Midbrain (tissue), 1 donor: ENCODE results near the gene FAM171A2.

Experiments
- DNase-seq: peaks from one replicate; lab custom pipeline; 2025; lab: John Stamatoyannopoulos, UW

Gene FAM171A2

DNA sequence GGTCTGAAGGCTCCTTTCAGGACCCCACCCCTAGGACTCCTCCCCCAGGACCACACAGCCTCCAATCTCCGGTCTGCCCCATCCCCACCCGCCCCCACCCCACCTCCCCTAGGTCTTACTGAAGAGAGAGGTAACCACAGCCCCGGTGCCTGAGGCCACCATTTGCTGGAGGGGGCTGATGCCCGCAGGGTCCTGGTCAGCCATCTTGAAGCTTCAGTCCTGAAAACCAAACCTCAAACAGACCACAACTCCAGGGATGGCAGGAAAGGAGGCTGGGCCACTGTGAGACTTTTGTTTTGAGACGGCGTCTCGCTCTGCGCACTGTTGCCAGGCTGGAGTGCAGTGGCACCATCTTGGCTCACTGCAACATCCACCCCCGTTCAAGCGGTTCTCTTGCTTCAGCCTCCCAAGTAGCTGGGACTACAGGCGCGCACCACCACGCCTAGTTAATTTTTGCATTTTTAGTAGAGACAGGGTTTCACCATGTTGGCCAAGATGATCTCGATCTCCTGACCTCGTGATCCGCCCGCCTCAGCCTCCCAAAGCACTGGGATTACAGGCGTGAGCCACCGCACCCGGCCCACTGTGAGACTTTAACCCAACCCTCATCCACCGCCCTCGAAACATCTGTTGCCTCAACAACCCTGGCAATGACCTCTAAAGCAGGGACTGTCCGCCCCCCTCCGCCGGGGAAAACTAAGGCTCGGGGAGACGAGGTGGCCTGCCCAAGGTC, 40.1 kb downstream of the FAM171A2 start:
- DNase-seq: no peak

DNA sequence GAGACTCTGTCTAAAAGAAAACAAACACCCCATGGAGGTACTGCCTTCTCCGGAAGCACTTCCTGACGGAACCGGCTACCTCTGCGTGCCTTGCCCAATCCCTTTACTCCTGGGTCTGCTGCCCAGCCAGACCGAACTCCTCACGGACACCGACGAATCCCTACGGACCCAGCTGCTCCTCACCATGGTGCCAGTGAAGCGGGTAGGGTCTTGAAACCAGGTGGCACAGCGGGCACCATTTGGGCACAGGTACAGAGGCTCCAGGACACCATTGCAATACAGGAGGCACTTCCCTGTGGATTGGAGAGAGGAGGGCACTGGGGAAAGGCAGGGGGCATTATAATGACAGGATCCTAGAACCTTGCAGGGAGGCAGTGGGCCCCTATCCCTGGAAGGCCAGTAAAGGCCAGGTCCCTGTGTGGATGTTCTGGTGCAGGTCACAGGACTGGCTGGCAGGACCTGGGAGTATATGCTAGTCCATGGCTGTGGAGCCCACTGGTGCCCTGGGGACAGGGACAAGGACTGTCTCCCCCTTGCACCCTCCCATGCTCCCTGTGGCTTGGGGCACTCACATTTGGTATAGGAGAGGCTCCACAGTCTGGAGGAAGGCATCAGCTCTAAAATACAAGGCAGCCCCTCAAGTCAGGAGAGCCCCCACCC, 41.3 kb downstream of the FAM171A2 start:
- no peak for DNase-seq

DNA sequence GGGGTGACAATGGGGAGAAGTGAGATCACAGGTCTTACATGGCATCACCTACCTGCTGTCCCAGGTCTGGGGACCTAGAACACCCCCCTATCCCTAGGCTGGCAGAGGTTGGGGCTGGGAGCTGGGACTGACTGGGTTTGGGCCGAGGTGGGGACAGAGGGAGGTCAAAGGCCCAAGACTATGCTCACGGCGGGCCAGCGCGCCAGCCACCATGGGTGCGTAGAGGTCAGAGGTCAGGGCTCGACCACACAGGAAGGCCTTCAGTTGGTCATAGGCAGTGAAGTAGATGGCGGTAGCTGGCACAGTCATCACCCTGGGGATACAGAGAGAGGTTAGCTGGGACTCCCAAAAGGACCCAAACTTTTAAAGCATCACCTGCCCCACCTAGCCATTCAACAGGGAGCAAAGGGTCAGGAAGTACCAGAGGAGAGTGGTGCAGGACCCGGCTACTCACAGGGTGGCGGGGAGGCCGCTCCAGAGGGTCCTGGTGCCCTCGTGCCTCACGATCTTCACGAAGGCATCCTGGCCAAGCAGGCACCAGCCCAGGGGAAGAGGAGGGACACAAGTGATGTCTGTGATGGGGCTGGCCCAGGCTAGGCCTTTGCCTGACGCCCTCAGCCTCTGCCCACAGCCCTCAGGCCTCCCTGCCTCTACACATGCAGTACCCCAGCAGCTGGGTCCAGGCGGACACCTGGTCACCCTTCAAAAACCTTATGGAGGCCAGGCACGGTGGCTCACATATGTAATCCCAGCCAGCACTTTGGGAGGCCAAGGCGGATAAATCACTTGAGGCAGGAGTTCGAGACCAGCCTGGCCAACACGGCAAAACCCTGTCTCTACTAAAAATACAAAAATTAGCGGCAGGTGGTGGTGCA, 42.2 kb downstream of the FAM171A2 start:
- no peak for DNase-seq

DNA sequence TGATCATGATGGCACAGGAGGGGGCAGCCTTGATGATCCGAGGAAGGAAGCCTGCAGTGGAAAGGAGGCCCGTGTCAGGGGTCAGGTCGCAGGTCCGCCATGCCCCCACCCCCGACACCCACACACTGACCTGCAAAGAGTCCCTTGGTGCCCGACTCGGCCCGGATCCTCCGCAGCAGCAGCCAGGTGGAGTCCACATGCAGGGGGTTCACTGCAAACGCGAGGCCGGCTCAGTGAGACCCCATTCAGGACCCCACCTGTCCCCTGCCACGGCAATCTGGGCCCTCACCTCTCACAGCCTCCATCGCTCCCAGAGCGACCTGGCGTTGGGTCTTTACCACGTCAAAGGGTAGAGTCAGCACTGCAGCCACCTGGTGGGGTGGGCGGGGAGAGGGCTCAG, 43.6 kb downstream of the FAM171A2 start:
- no peak for DNase-seq

DNA sequence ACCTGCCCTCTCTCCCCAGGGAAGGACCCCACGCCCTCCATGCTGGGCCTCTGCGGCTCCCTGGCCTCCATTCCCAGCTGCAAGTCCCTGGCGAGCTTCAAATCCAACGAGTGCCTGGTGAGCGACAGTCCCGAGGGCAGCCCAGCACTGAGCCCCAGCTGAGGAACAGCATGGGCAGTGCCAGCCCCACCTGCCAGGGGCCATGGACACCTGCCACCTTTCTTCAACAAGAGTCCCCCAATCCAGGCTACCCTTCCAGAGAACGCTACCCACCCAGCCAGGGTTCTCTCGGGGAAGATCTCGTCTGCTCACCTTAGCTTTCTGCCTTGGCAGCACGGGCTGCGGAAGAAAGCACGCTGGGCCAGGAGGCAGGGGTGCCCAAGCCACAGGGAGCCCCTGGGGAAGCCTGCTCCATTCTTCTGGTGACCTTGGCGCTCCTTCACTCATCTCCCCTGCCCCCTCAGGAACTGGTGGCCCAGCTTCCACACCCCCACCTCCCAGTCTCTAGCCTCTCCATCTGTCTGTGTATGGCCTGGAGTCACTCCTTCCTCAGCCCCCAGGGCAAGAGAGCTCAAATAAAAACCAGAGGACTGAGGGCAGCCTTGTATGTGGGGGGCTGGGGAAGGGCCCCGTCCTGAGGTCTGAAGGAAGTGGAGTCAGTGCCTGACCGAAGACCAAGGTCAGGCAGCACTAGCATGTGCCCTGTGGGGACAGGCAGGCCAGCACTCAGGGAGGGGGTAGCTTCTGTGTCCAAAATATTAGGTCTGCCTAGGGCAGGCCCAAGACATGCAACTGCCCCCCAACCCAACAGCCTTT, 45.4 kb downstream of the FAM171A2 start:
- no peak for DNase-seq

DNA sequence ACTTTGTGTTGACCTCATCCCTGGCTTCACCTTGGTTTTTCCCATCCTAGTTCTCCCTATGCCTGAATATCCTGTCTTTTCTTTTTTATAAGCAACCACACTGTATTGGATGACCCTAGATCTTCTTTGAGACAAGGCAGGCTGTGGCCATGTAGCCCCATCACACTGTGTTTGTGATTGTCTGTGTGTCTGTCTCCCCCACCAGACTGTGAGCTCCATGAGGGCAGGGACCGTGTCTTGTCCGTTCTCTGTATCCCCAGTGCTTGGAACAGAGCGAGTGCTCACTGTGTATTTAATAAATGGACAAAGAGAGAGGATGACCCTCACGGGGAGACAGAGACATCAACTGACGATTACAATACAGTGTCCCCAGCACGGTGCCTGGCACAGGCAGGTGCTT, 46.1 kb downstream of the FAM171A2 start:
- no peak for DNase-seq

DNA sequence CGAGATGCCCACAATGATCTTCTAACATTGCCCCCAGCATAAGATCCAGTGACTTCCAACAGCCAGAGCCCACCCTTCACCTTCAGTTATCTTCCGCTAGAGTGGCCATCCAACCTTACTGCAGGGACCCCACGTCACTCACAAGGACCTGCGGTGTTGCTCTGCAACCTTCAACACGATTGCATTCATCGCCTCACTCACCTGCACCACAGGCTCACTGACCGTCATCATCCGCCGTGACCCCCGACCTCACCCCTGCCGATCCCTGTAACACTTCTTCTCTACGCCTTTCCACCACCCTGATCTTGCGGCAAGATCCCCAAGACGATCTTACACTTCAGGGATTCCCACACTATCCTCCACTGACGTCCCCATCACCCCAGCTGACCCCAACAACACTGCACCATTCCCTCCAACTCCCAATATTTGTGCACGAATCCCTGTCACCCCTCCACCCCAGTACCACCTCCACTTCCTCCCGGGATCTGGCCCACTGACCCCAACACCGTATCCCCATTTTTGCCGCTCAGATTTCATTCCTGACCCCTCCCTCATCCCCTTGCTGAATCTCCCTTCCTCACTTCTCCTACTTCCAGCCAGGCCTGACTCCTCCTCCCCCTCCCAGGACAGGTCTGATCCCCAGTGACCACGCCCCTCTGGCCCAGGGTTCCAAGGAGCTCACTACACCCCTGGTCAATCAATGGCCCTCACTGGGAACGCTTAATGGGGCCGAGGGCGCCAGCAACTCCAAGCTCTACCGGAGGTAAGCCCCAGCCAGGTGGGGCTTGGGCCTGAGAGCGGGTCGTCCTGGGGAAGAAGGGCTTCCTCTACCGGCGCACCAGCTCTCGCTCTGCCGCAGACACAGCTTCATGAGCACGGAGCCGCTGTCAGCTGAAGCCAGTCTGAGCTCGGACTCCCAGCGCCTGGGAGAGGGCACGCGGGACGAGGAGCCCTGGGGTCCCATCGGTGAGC, 47.6 kb downstream of the FAM171A2 start:
- DNase-seq: no peak

DNA sequence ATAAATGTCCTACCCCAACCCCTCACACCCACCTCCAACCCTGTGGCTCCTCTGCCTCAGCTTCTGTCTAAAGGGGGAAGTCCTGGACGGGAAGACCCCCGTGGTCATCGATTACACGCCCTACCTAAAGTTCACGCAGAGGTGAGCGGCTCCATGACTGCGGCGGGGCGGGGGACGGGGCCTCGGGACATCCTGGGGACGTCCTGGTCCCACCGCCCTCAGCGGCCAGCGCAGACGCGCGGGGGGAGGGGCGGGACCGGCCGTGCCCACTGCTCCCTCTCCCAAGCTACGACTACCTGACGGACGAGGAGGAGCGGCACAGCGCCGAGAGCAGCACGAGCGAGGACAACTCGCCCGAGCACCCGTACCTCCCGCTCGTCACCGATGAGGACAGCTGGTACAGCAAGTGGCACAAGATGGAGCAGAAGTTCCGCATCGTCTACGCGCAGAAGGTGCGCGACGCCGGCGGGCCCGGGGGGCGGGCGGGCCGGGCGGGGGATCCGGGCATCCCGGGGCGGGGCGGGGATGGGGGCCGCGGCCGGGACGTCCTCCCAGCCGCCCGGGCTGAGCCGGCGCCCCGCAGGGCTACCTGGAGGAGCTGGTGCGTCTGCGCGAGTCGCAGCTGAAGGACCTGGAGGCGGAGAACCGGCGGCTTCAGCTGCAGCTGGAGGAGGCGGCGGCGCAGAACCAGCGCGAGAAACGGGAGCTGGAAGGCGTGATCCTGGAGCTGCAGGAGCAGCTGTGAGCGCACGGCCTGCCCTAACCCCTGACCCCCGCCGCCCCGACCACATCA, 48.6 kb downstream of the FAM171A2 start:
- DNase-seq: no peak

DNA sequence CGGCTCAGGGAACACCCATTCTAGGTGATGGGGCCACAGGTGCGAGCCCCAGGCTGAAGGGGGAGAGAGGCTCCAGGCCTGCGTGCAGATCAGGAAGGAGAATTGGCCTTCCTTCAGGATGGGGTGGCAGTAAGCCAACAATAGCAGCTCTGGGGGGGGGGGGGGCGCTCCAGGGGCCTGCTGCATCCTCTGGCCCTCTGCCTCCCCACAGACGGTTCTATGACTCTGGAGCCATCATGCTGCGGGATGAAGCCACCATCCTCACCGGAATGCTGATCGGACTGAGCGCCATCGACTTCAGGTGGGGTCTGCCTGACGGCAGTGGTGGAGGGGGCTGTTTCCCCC, 49.2 kb downstream of the FAM171A2 start:
- DNase-seq: no peak

DNA sequence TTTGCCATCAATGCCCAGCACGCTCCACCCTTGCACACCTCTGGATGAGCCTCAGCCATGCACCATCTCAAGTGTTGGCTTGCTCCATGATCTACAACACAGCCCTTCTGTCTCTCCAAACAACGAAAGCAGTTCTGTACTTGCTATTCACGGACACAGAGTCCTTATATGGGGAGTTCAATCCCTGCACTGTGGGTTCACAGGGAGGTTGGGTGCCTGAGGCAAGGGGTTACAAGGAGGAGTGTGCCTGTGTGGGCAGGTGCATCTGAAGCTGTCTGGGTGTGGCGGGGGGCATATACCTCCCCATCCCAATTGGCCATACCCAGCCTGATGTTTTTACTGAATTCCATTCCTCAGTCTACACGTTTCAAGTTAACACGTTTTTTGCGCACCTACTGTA, 49.6 kb downstream of the FAM171A2 start:
- no peak for DNase-seq

DNA sequence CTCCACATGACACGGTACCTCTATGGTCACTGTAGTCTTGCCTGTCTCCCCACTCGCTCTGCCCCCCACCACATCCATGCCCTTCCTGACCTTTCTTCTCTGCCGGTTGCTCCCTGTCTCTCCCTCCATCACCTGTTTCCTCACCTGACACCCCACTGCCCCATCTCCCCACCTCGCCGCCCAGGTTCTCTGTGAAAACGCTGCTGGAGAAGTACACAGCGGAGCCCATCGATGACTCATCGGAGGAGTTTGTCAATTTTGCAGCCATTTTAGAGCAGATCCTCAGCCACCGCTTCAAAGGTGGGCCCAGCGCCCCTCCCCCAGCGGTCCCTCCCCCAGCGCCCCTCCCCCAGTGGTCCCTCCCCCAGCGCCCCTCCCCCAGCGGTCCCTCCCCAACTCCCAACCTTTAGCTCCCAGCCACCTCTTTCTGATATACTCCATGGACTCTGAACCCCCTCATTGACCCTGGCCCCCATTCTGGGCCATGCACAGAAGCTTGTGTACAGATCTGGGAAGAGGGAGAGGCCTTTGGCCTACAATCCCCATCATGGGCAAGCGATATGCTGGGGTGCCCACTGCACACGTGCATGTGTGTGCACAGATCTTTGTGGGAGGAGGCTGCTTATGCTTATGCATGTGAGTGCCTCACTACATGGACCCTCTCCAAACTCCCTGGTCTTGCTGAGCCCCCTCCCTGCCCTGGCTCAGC, 51.1 kb downstream of the FAM171A2 start:
- DNase-seq: no peak

DNA sequence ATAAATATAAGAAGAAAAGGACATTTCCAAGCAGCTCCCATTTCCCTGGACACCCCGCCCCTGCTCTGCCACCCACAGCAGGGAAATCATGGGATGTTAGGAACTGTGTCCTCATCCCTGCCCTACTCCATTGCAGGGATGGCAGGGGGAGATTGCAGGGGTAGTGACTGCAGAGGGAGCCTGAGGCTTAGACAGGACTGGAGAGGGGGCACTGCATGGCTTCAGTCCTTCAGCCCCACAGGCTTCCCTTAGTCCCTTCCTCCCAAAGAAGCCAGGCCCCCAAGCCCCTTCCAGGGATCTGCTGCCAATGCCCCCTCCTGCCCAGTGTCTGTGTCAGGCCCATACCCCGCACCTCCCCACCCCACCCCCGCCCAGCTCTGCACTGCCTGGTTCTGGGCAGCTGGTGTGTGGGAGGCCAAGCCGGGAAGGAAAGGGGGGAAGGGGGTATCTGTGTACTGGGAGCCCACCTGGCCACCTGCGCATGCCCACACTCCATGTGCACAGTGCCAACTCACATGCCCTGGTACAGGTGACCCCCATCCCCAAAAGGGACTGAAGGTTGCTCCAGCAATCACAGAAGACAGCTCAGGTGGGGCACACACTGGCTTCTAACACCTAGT, 52.0 kb downstream of the FAM171A2 start:
- no peak for DNase-seq

DNA sequence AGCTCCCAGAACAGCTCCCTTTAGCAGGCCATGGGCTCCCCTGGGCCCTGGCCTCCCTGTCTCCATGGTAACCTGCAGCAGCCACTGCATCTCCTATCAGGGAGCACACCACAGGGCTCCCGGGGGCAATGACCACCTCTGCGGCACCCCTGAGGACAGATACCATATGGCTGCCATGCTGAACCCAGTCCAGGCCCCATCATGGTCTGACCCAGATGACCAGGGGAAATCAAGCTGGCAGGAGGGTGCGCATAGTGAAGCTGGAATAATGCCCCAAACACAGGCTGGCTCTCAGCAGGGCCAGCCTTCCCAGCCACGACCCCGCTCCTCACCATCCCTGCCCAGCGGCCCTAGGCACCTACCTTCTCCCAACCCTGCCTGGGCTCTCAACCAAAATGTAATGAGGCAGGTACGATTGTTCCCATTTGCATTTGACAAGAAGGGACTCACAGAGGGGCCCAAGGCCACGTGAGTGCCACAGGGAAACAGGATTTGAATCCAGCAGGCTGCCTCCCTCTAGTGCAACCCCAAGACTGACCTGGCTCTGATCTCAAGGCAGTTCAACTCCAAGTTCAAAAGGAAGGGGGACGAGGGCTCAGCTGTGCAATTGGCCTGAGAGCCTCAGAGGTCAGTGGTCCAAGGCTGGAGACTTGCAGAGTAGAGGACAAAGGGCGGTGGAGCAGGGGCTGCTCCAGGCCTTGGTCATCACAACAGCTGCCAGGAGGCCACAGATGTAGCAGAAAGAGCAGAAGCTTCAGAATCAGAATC, 52.9 kb downstream of the FAM171A2 start:
- no peak for DNase-seq

DNA sequence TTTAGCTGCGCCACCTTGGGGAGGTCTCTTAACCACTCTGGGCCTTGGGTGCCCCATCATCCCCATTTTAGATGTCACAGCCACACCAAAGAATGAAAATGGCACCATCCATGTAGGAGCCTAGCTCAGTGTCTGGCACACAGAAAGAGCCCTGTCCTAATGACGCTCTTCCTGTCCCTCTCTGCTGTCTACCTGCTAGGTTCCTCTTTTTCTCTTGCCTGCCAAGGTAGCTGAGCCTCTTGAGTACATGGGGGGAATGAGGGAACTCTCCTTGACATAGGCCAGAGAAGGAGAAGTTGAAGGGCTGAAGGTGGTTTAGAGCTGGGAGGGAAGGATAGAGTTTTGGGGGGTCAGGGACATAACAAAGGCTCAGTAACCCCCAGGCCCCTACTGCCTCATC, 53.5 kb downstream of the FAM171A2 start:
- no peak for DNase-seq

DNA sequence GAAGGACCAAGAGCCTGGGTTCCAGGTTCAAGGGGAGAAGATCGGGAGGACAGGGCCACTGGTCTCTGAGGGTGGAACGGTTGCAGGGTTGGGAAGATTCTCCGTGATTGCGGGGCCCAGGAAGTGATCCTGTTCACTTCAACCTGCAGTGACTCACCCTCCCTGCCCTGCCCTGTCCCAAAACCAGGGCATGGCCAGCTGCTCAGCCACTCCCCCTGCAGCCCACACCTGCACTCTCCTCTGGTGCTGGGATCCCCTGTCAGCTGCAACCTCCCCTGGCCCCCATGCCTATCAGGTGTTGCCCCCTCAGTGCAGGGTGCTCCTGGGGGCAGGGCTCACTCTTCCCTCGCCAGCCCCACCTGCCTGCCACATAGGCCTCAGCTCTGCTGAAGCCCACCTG, 54.2 kb downstream of the FAM171A2 start:
- no peak for DNase-seq

DNA sequence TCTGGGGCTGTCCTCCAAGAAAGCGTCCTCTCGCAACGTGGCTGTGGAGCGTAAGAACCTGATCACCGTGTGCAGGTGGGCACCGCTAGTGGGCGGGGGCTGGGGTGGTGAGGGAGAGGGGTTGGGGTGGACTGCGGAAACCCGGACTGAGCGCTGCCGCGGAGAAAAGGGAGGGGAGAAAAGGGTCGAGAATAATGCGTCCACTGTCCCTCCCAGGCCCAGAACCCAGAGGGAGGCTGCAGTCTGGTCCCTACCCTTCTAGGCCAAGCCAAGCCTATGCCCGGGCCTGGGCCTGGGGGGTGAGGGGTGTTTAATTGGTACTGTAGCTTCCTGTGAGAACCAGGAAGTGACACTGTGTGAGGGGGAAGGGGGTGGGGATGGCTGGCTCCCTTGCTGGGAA, 54.8 kb downstream of the FAM171A2 start:
- DNase-seq: peak; percentile 28

DNA sequence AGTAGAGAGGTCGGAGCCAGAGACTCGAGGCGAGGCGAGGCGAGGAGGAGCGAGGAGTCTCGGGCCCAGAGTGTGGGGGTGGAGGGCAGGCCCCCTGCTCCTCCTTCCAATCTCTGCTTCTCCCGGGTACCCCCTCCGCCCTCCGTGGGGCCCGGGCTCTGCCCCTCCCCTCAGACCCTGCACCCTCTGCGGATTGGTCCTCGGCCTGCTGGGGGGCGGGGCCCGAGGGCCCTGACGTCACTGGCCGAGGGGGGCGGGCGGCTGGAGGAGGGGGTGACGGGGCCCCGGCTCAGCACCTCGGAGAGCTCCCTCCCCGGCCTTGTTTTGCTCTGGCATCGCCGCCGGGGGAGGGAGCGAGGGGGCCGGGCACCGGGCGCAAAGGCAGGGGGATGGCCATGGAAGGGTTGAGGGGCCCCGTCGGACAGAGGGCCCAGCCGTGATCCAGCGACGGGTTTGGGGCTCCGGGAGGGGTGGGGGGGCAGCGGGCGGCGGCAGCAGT, 55.3 kb downstream of the FAM171A2 start, which contains the start of gene RUNDC3A:
RUNDC3A (plus strand) TSS at position 282 of the 499 bp plus-strand sequence. CDS start 232 bp downstream, outside the sequence.
- peak; percentile 96 for DNase-seq
